GM12878 (cell line): ENCODE data around the gene NIPAL4. TPM values are rescaled to one million over a fixed set of nuclear protein-coding genes. Genes with fewer than 3 reads are reported as not detected.

Experiments used
- ATAC-seq: fragments of 200-7000 bp; cut with Tn5 transposase; 3 replicates; pipeline ENCODE4 v1.9.1; 2020; ENCODE audit warnings: mild to moderate bottlenecking, moderate library complexity
- BruUV-seq: library from RNA; stranded (reverse); fragments of 400-500 nt; replicated peaks from 2 replicates; lab custom pipeline; 2021; lab: Mats Ljungman, UMichigan
- CTCF ChIA-PET: fragments of 300-600 bp; sonication (Branson Sonifier 250); formaldehyde crosslinking; extraction: SDS; loops from one replicate; lab custom pipeline; 2021; ENCODE audit warnings: inconsistent platforms; lab: Yijun Ruan, JAX
- POLR2A ChIA-PET: fragments of 350-600 bp; formaldehyde crosslinking; extraction: SDS; loops from one replicate; lab custom pipeline; 2021; ENCODE audit warnings: inconsistent platforms; lab: Charles Lee
- RAD21 ChIA-PET: fragments of 300-600 bp; sonication (Branson Sonifier 250); formaldehyde crosslinking; loops from one replicate; lab custom pipeline; 2023; ENCODE audit warnings: antibody characterized with exemption; ENCODE audit not compliant: unreplicated experiment; lab: Charles Lee
- SMC1A ChIA-PET: fragments of 300-600 bp; sonication (Branson Sonifier 250); formaldehyde crosslinking; loops from one replicate; lab custom pipeline; 2023; ENCODE audit not compliant: unreplicated experiment, uncharacterized antibody; lab: Charles Lee
- DNase-seq: peaks from one replicate; pipeline ENCODE4 v3.0.0-alpha.2; 2011; ENCODE audit warnings: low read depth, low spot score
- FAIRE-seq: peaks from 3 replicates; lab custom pipeline; 2011; peaks lifted over from hg19 to GRCh38; lab: Jason Lieb, UNC
- H2AFZ ChIP-seq: 2 replicates; pipeline ENCODE4 v1.6.0; 2011; ENCODE audit warnings: low read depth, low read length, control low read depth; ENCODE audit not compliant: control insufficient read depth
- H3K27ac ChIP-seq: 2 replicates; pipeline ENCODE4 v1.5.1; 2011; ENCODE audit warnings: control low read depth; ENCODE audit not compliant: control insufficient read depth, insufficient read depth
- H3K27me3 ChIP-seq, 2 experiments: replicated peaks in 1 of 2; 2 replicates each; pipeline versions ENCODE4 v1.6.0 to v1.6.1; 2011; ENCODE audit warnings: low read length in 1 of 2; ENCODE audit not compliant: control insufficient read depth in 2 of 2, insufficient read depth in 2 of 2
- H3K36me3 ChIP-seq, 2 experiments: 2 replicates each; pipeline ENCODE4 v1.5.1; 2011; ENCODE audit warnings: low read length in 1 of 2; ENCODE audit not compliant: control insufficient read depth in 2 of 2, insufficient read depth in 2 of 2
- H3K4me1 ChIP-seq: 2 replicates; pipeline ENCODE4 v1.6.1; 2011; ENCODE audit warnings: mild to moderate bottlenecking, low read length, moderate library complexity, mixed read lengths; ENCODE audit not compliant: control insufficient read depth, insufficient read depth
- H3K4me2 ChIP-seq: 2 replicates; pipeline ENCODE4 v1.6.0; 2011; ENCODE audit warnings: control low read depth; ENCODE audit not compliant: control insufficient read depth, insufficient read depth
- H3K4me3 ChIP-seq: fragments of 200-600 bp; sonication (generic); 2 replicates; pipeline ENCODE4 v1.5.1; 2016
- H3K79me2 ChIP-seq: 2 replicates; pipeline ENCODE4 v1.6.0; 2011; ENCODE audit warnings: low read length; ENCODE audit not compliant: control insufficient read depth, insufficient read depth
- H3K9ac ChIP-seq: 2 replicates; pipeline ENCODE4 v1.8.0; 2011; ENCODE audit warnings: low read length, control low read depth, mixed read lengths; ENCODE audit not compliant: control insufficient read depth, insufficient read depth
- H3K9me3 ChIP-seq: replicated peaks from 3 replicates; pipeline ENCODE4 v1.5.1; 2011; ENCODE audit warnings: mild to moderate bottlenecking, low read length; ENCODE audit not compliant: control insufficient read depth, insufficient read depth
- H4K20me1 ChIP-seq: 2 replicates; pipeline ENCODE4 v1.6.0; 2011; ENCODE audit not compliant: control insufficient read depth, insufficient read depth
- BCLAF1 ChIP-seq: fragments of 450-650 bp; IDR thresholded peaks from 2 replicates; pipeline ENCODE4 v1.6.1; 2017; ENCODE audit warnings: antibody characterized with exemption, mild to moderate bottlenecking, moderate library complexity
- DPF2 ChIP-seq: fragments of 450-650 bp; IDR thresholded peaks from 2 replicates; pipeline ENCODE4 v1.6.1; 2017; ENCODE audit warnings: mild to moderate bottlenecking
- E2F4 ChIP-seq: IDR thresholded peaks from 2 replicates; pipeline ENCODE4 v1.6.1; 2012; ENCODE audit warnings: low read depth, low read length, improper control_type of control experiment
- EGR1 ChIP-seq, 2 experiments: IDR thresholded peaks; 1 replicate in 1 of 2; 2 replicates in 1 of 2; pipeline ENCODE4 v1.6.1; 2011 to 2012; ENCODE audit warnings: low read depth in 2 of 2, low read length in 2 of 2, borderline replicate concordance in 1 of 2, mild to moderate bottlenecking in 1 of 2, moderate library complexity in 1 of 2
- KDM1A ChIP-seq: fragments of 200-600 bp; sonication (generic); IDR thresholded peaks from 2 replicates; pipeline ENCODE4 v1.6.1; 2016; ENCODE audit warnings: borderline replicate concordance
- RELB ChIP-seq: fragments of 450-650 bp; IDR thresholded peaks from 2 replicates; pipeline ENCODE4 v1.6.1; 2017; ENCODE audit warnings: low read depth, mild to moderate bottlenecking, moderate library complexity
- SREBF2 ChIP-seq: IDR thresholded peaks from 2 replicates; pipeline ENCODE4 v1.6.1; 2012; ENCODE audit warnings: mild to moderate bottlenecking, low read length
- TCF7 ChIP-seq: IDR thresholded peaks from 2 replicates; pipeline ENCODE4 v1.6.1; 2014; ENCODE audit warnings: antibody characterized with exemption, borderline replicate concordance
- ZBTB11 ChIP-seq: fragments of 450-650 bp; formaldehyde crosslinking; IDR thresholded peaks from 2 replicates; pipeline ENCODE4 v1.5.0; 2022; ENCODE audit warnings: mild to moderate bottlenecking, missing genetic modification characterization
- ZBTB33 ChIP-seq: fragments of 450-650 bp; IDR thresholded peaks from 2 replicates; pipeline ENCODE4 v1.6.1; 2017; ENCODE audit warnings: mild to moderate bottlenecking
- ZNF217 ChIP-seq: fragments of 450-650 bp; IDR thresholded peaks from 2 replicates; pipeline ENCODE4 v1.6.1; 2017; ENCODE audit warnings: antibody characterized with exemption, mild to moderate bottlenecking
- ZNF24 ChIP-seq: fragments of 450-650 bp; IDR thresholded peaks from 2 replicates; pipeline ENCODE4 v1.6.1; 2017; ENCODE audit warnings: antibody characterized with exemption, mild to moderate bottlenecking
- WGBS: methylation state at CpG from one replicate; pipeline ENCODE4 v1.1.6; 2016; ENCODE audit warnings: low lambda C conversion rate; ENCODE audit not compliant: insufficient replicate concordance, insufficient coverage; ENCODE audit errors: missing lambda C conversion rate; 5-methylcytosine and 5-hydroxymethylcytosine counted together
- in situ Hi-C: fragments of 300-500 bp; cut with MboI; formaldehyde crosslinking; loops from 9 replicates; pipeline ENCODE4 v1.14.3; 2018; ENCODE audit warnings: mixed read lengths
- intact Hi-C: fragments of 100-400 bp; cut with micrococcal nuclease; formaldehyde crosslinking; loops from one replicate; pipeline ENCODE4 v1.14.2; 2022; ENCODE audit not compliant: unreplicated experiment
- polyA plus RNA-seq, 11 experiments: library from polyadenylated mRNA; depleted of rRNA in 4 of 11; unstranded in 6 of 11; stranded (reverse) in 5 of 11; fragments of >200 nt; fragmentation: Nextera tagmentation in 4 of 11; fragmentation: Illumina TruSeq in 1 of 11; extraction: Ambion mirVana in 4 of 11; extraction: Trizol in 1 of 11; gene quantifications; 1 replicate in 1 of 11; 2 replicates in 10 of 11; pipeline versions ENCODE4 v1.2.1 to v1.2.3, GENCODE V29; 2011 to 2016; ENCODE audit warnings: inconsistent platforms in 2 of 11, missing spikeins in 2 of 11, low read depth in 1 of 11
- total RNA-seq, 4 experiments: library from RNA; depleted of rRNA in 3 of 4; stranded (reverse); fragments of >200 nt in 3 of 4; fragmentation: Illumina TruSeq in 1 of 4; extraction: Trizol in 1 of 4; gene quantifications; 2 replicates each; pipeline versions ENCODE4 v1.2.1 to v1.2.3, GENCODE V29; 2013 to 2021

The NIPAL4 gene
- total and polyA plus RNA-seq, 10 of the 15 experiments (the other 5 are each of a cell fraction or from before 2014, with no cell fraction given), result 0.11 to 15.5 (median 5.9) TPM

- BruUV-seq, result no TSS peak
- Histone ChIP-seq H3K9ac (no peak overlapping the region), H3K27me3 (no peaks in the 10 kb centered on the region), H3K79me2 (no peaks in the 10 kb centered on the region), H3K4me2 (no peak overlapping the region), H3K9me3 (no peaks in the 10 kb centered on the region), H4K20me1 (no peaks in the 10 kb centered on the region), H3K4me1 (no peaks in the 10 kb centered on the region), H3K4me3 (no peak overlapping the region), H3K36me3 (no peaks in the 10 kb centered on the region), H3K27ac (no peak overlapping the region), H2AFZ (no peak overlapping the region)
- intact Hi-C loops (no loop called here), in situ Hi-C loops (no loop called here)
- POLR2A ChIA-PET, result interaction anchor here (0.9 kb wide), 1 partner anchor 52 kb away, joined by 3 read pairs; no protein-coding TSS in a partner anchor
- 59% methylated on average over 9 of the region's 9 CpGs for WGBS
- CTCF ChIA-PET, result interaction anchor here (0.6 to 2.0 kb wide), 5 partner anchors 10 to 108 kb away, joined by 3 to 7 read pairs (median 3); no protein-coding TSS in a partner anchor
- RAD21 ChIA-PET, result no interaction called here
- DNase-seq (no peak), ATAC-seq (no peak), FAIRE-seq (no peak)
- SMC1A ChIA-PET, result interaction anchor here (2.9 kb wide), 1 partner anchor 24 kb away, joined by 7 read pairs; no protein-coding TSS in a partner anchor
- TF ChIP-seq EGR1 (IDR thresholded peaks at IDR 0.05; ENCODE audit: borderline replicate concordance in 1 of 2, low read depth in 2 of 2, low read length in 2 of 2), result no peak
- TF ChIP-seq ZBTB11 (CRISPR knock-in tag), result no peak
- no peak for TF ChIP-seq SREBF2
- no peak for TF ChIP-seq ZBTB33
- TF ChIP-seq KDM1A, result no peak
- TF ChIP-seq DPF2, result no peak
- no peak for TF ChIP-seq RELB
- no peak for TF ChIP-seq BCLAF1
- no peak for TF ChIP-seq ZNF24
- TF ChIP-seq E2F4, result no peak
- TF ChIP-seq TCF7, result no peak
- no peak for TF ChIP-seq ZNF217
These were observed 13.5 kb upstream of the NIPAL4 start for GRCh38 chr5:157446412-157446935.
